HCT116 (cell line): ENCODE measurements around the gene BABAM2.

Experiments used
- POLR2A ChIP-seq: IDR thresholded peaks from 2 replicates; pipeline ENCODE4 v1.7.0; 2011; ENCODE audit warnings: borderline replicate concordance; ENCODE audit not compliant: insufficient read depth, insufficient read length; ENCODE audit errors: extremely low read depth
- REST ChIP-seq: IDR thresholded peaks from 2 replicates; pipeline ENCODE4 v1.6.1; 2012; ENCODE audit warnings: low read depth
- TF ChIP-seq, protein P1 (sequence below), 3 experiments: fragments of 200-600 bp in 1 of 3; sonication (generic) in 1 of 3; IDR thresholded peaks in 2 of 3; conservative IDR thresholded peaks in 1 of 3; 2 replicates each; pipeline ENCODE4 v1.5.1; 2012 to 2017; ENCODE audit warnings: low read depth in 2 of 3, low read length in 2 of 3, antibody characterized with exemption in 1 of 3, borderline replicate concordance in 1 of 3, control low read depth in 1 of 3, mild to moderate bottlenecking in 1 of 3, mixed read lengths in 1 of 3, mixed run types in 1 of 3, moderate library complexity in 1 of 3; ENCODE audit not compliant: insufficient read depth in 1 of 3

DNA sequence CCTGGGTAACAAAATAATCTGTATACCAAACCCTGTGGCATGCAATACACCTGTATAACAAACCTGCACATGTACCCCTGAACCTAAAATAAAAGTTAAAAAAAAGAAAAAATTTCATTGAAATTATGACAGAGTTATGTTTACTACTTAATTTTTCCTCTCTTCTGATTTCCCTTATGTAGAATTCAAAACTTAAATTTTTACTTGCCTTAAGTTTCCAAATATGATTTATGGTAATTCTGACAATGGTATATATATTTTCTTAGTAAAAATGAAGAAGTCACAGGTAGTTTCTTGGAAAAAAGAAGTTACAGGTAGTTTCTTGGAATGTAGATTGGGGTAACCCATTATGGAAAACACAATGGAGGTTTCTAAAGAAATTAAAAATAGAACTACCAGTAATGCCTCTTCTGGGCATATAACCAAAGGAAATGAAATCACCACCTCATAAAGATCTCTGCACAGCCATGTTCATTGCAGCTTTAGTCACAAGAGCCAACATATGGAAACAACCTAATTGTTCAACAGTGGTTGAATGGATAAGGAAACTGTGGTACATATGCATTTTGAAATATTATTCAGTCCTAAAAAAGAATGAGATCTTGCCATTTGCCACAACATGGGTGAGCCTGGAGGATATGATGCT is 164.9 kb downstream of the BABAM2 start:
- TF ChIP-seq, protein P1, sequence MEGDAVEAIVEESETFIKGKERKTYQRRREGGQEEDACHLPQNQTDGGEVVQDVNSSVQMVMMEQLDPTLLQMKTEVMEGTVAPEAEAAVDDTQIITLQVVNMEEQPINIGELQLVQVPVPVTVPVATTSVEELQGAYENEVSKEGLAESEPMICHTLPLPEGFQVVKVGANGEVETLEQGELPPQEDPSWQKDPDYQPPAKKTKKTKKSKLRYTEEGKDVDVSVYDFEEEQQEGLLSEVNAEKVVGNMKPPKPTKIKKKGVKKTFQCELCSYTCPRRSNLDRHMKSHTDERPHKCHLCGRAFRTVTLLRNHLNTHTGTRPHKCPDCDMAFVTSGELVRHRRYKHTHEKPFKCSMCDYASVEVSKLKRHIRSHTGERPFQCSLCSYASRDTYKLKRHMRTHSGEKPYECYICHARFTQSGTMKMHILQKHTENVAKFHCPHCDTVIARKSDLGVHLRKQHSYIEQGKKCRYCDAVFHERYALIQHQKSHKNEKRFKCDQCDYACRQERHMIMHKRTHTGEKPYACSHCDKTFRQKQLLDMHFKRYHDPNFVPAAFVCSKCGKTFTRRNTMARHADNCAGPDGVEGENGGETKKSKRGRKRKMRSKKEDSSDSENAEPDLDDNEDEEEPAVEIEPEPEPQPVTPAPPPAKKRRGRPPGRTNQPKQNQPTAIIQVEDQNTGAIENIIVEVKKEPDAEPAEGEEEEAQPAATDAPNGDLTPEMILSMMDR (IDR thresholded peaks at IDR 0.05 in 2 of 3, conservative IDR thresholded peaks at IDR 0.05 in 1 of 3; ENCODE audit: borderline replicate concordance in 1 of 3, insufficient read depth in 1 of 3, low read depth in 2 of 3, low read length in 2 of 3): no peak
- TF ChIP-seq REST (no peak), POLR2A (no peak)
